WTC11 (cell line): ENCODE results near the gene CNTNAP5.

Experiments used
- CREB1 ChIP-seq: sonication (generic); formaldehyde crosslinking; IDR thresholded peaks from 2 replicates; pipeline ENCODE4 v1.8.0; 2023; ENCODE audit warnings: mild to moderate bottlenecking, missing genetic modification reagents
- ESRRA ChIP-seq: sonication (generic); formaldehyde crosslinking; IDR thresholded peaks from 2 replicates; pipeline ENCODE4 v1.8.1; 2022; ENCODE audit warnings: mild to moderate bottlenecking, missing genetic modification reagents, borderline replicate concordance
- FOXK1 ChIP-seq: sonication (generic); formaldehyde crosslinking; IDR thresholded peaks from 2 replicates; pipeline ENCODE4 v1.8.0; 2022; ENCODE audit warnings: mild to moderate bottlenecking, moderate library complexity, missing genetic modification reagents
- JUN ChIP-seq: sonication (generic); formaldehyde crosslinking; IDR thresholded peaks from 2 replicates; pipeline ENCODE4 v1.8.0; 2023; ENCODE audit warnings: mild to moderate bottlenecking, missing genetic modification reagents
- NR3C1 ChIP-seq: sonication (generic); formaldehyde crosslinking; conservative IDR thresholded peaks from 2 replicates; pipeline ENCODE4 v1.8.1; 2023; ENCODE audit warnings: low read depth, mild to moderate bottlenecking, missing genetic modification reagents
- RELA ChIP-seq: sonication (generic); formaldehyde crosslinking; IDR thresholded peaks from 2 replicates; pipeline ENCODE4 v1.8.1; 2022; ENCODE audit warnings: missing genetic modification reagents, mild to moderate bottlenecking, borderline replicate concordance
- SMAD3 ChIP-seq: sonication (generic); formaldehyde crosslinking; IDR thresholded peaks from 2 replicates; pipeline ENCODE4 v1.8.0; 2022; ENCODE audit warnings: missing genetic modification reagents, mild to moderate bottlenecking, borderline replicate concordance
- SMAD4 ChIP-seq: sonication (generic); formaldehyde crosslinking; IDR thresholded peaks from 2 replicates; pipeline ENCODE4 v1.8.0; 2022; ENCODE audit warnings: mild to moderate bottlenecking, missing genetic modification reagents
- SP1 ChIP-seq: sonication (generic); formaldehyde crosslinking; conservative IDR thresholded peaks from 2 replicates; pipeline ENCODE4 v1.8.1; 2022; ENCODE audit warnings: missing genetic modification reagents
- ZNF219 ChIP-seq: sonication (generic); formaldehyde crosslinking; IDR thresholded peaks from 2 replicates; pipeline ENCODE4 v1.8.0; 2023; ENCODE audit warnings: missing genetic modification reagents, mild to moderate bottlenecking, borderline replicate concordance
- ZNF232 ChIP-seq: sonication (generic); formaldehyde crosslinking; IDR thresholded peaks from 2 replicates; pipeline ENCODE4 v1.8.0; 2022; ENCODE audit warnings: mild to moderate bottlenecking, missing genetic modification reagents
- TF ChIP-seq, protein P1 (sequence below): fragments of 200-600 bp; IDR thresholded peaks from 2 replicates; pipeline ENCODE4 v1.8.0; 2022; ENCODE audit warnings: antibody characterized with exemption
- TF ChIP-seq, protein P2 (sequence below): fragments of 250-450 bp; sonication (Bioruptor Pico); IDR thresholded peaks from 2 replicates; pipeline ENCODE4 v1.9.0; 2021; ENCODE audit warnings: mild to moderate bottlenecking

DNA sequence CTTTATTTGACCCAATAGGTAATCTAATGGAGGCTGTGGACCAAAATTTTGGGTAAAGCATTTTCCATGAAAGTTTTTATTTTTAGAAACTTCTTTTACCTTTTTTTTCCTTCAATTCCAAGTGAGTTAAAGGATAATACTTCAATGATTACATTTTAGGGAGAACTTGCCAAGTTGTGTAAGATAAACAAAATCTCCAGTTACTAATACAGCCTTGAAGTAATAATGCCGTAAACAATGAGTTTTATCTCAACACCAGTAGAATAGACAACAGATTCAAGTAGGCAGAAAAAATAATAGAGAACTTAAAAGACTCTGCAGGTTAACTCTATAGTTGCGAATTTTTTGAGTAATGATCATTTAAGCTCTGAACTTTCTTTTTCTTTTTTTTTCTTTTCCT, 807.4 kb downstream of the CNTNAP5 start:
- TF ChIP-seq NR3C1 (CRISPR knock-in tag) (no peak), ZNF232 (CRISPR knock-in tag) (no peak), JUN (CRISPR knock-in tag) (no peak), RELA (CRISPR knock-in tag) (no peak), CREB1 (no peak), FOXK1 (CRISPR knock-in tag) (no peak), ESRRA (CRISPR knock-in tag) (no peak), SMAD4 (no peak), ZNF219 (CRISPR knock-in tag) (no peak), SP1 (no peak), SMAD3 (no peak)
- TF ChIP-seq, protein P1, sequence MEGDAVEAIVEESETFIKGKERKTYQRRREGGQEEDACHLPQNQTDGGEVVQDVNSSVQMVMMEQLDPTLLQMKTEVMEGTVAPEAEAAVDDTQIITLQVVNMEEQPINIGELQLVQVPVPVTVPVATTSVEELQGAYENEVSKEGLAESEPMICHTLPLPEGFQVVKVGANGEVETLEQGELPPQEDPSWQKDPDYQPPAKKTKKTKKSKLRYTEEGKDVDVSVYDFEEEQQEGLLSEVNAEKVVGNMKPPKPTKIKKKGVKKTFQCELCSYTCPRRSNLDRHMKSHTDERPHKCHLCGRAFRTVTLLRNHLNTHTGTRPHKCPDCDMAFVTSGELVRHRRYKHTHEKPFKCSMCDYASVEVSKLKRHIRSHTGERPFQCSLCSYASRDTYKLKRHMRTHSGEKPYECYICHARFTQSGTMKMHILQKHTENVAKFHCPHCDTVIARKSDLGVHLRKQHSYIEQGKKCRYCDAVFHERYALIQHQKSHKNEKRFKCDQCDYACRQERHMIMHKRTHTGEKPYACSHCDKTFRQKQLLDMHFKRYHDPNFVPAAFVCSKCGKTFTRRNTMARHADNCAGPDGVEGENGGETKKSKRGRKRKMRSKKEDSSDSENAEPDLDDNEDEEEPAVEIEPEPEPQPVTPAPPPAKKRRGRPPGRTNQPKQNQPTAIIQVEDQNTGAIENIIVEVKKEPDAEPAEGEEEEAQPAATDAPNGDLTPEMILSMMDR = no peak
- TF ChIP-seq, protein P2, sequence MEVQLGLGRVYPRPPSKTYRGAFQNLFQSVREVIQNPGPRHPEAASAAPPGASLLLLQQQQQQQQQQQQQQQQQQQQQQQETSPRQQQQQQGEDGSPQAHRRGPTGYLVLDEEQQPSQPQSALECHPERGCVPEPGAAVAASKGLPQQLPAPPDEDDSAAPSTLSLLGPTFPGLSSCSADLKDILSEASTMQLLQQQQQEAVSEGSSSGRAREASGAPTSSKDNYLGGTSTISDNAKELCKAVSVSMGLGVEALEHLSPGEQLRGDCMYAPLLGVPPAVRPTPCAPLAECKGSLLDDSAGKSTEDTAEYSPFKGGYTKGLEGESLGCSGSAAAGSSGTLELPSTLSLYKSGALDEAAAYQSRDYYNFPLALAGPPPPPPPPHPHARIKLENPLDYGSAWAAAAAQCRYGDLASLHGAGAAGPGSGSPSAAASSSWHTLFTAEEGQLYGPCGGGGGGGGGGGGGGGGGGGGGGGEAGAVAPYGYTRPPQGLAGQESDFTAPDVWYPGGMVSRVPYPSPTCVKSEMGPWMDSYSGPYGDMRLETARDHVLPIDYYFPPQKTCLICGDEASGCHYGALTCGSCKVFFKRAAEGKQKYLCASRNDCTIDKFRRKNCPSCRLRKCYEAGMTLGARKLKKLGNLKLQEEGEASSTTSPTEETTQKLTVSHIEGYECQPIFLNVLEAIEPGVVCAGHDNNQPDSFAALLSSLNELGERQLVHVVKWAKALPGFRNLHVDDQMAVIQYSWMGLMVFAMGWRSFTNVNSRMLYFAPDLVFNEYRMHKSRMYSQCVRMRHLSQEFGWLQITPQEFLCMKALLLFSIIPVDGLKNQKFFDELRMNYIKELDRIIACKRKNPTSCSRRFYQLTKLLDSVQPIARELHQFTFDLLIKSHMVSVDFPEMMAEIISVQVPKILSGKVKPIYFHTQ (CRISPR knock-in tag) = no peak
